Thoracic aorta (tissue), 2 donors: ENCODE measurements around the gene EEPD1. TPM values are rescaled to one million over a fixed set of nuclear protein-coding genes. Genes with fewer than 3 reads are reported as not detected.

Source experiments
- ATAC-seq: fragments of 150-250 bp; one replicate; pipeline ENCODE4 v1.8.0; 2017; ENCODE audit warnings: low read depth; ENCODE audit not compliant: insufficient number of reproducible peaks, low FRiP score
- DNase-seq: peaks from one replicate; pipeline ENCODE4 v3.0.0-alpha.2; 2020; ENCODE audit warnings: low spot score
- H3K27ac ChIP-seq, 2 donors: fragments of 200-600 bp; sonication (generic); 1 replicate in 1 of 2; 2 replicates in 1 of 2; pipeline ENCODE4 v1.5.1; 2016; ENCODE audit warnings: mild to moderate bottlenecking in 2 of 2, moderate library complexity in 2 of 2
- H3K27me3 ChIP-seq: fragments of 200-600 bp; sonication (generic); replicated peaks from 2 replicates; pipeline ENCODE4 v1.6.0; 2016; ENCODE audit warnings: mild to moderate bottlenecking; ENCODE audit not compliant: insufficient read depth
- H3K36me3 ChIP-seq: fragments of 200-600 bp; sonication (generic); one replicate; pipeline ENCODE4 v1.5.1; 2016
- H3K4me1 ChIP-seq, 2 donors: fragments of 200-600 bp; sonication (generic); 1 replicate in 1 of 2; 2 replicates in 1 of 2; pipeline versions ENCODE4 v1.5.1 to v1.6.0; 2016; ENCODE audit warnings: low read depth in 2 of 2, mild to moderate bottlenecking in 1 of 2; ENCODE audit not compliant: control insufficient read depth in 1 of 2
- H3K4me3 ChIP-seq: fragments of 200-600 bp; sonication (generic); 2 replicates; pipeline ENCODE4 v1.5.1; 2016; ENCODE audit warnings: mild to moderate bottlenecking
- H3K9me3 ChIP-seq: fragments of 200-600 bp; sonication (generic); 2 replicates; pipeline ENCODE4 v1.5.1; 2016
- CTCF ChIP-seq: fragments of 200-600 bp; sonication (generic); IDR thresholded peaks from one replicate; pipeline ENCODE4 v1.5.1; 2019; ENCODE audit warnings: antibody characterized with exemption
- total RNA-seq, 2 donors: library from RNA; depleted of rRNA; stranded (reverse); fragments of >200 nt; gene quantifications; one replicate each; pipeline versions ENCODE4 v1.1.0 to v1.2.3, GENCODE V29; 2016

The EEPD1 gene
- total RNA-seq, 2 donors from 2014 or later: 14.6 to 17.4 TPM

DNA sequence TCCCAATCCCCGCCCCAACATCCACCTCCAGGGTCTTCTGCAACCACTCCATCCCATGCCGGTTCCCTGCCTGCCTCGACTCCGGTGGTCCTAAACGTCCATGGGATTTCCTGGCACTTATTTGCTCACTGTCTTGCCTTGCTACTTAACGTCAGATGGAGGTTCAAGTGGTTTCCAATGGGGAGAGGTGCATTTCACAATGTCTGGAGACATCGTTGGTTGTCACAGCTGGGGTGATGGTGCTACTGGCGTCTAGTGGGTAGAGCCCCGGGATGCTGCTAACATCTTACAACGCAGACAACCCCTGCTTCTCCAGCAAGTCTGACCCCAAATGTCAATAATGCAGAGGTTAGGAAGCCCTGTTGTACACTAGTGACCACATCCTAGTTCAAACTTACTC is 153.7 kb downstream of the EEPD1 start:
- no peak for TF ChIP-seq CTCF
- Histone ChIP-seq H3K9me3 (no peaks in the 10 kb centered on the region), H3K4me3 (no peak overlapping the region), H3K4me1 (peaks cover 16 to 37% of the 10 kb centered on the region in 2 donors), H3K27me3 (no peaks in the 10 kb centered on the region), H3K27ac (no peak overlapping the region), H3K36me3 (no peaks in the 10 kb centered on the region)
- DNase-seq (no peak), ATAC-seq (no peak)

- Histone ChIP-seq H3K4me3 (no peak overlapping the region), H3K27ac (no peak overlapping the region), H3K36me3 (no peaks in the 10 kb centered on the region), H3K27me3 (no peaks in the 10 kb centered on the region), H3K4me1 (peaks cover 10 to 24% of the 10 kb centered on the region in 2 donors), H3K9me3 (no peaks in the 10 kb centered on the region)
- DNase-seq (no peak), ATAC-seq (no peak)
- TF ChIP-seq CTCF: no peak
These were observed 155.0 kb downstream of the EEPD1 start for GRCh38 chr7:36308031-36308430.

GRCh38 chr7:36309301-36309700 is 156.2 kb downstream of the EEPD1 start:
- Histone ChIP-seq H3K27ac (no peak overlapping the region), H3K4me1 (peaks cover 2 to 13% of the 10 kb centered on the region in 2 donors), H3K9me3 (no peaks in the 10 kb centered on the region), H3K27me3 (no peaks in the 10 kb centered on the region), H3K36me3 (no peaks in the 10 kb centered on the region), H3K4me3 (no peak overlapping the region)
- no peak for TF ChIP-seq CTCF
- ATAC-seq (no peak), DNase-seq (no peak)

DNA sequence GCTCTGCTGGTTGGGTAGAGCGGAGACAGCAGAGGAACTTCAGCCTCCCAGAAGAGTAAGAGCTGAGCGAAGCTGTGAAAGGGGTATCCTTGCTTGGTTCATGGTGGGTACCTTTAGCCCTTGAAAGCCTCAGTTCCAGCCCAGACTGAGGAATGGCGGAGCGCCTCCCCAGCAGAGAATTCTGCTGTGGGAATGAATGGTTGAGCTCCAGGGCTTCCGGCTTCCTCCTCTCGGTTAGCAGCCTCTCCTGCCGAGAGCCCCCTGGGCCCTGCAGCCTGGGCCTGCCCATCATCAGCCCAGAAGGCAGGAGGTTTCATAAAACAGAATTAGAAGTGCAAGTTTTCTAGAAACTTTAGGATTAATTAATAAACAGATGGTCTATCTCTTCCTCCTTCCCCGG is 156.7 kb downstream of the EEPD1 start:
- H3K27ac ChIP-seq: no peak overlapping the region
- ATAC-seq: no peak
- H3K27me3 ChIP-seq: no peaks in the 10 kb centered on the region
- no peaks in the 10 kb centered on the region for H3K9me3 ChIP-seq
- peaks cover 0 to 9% of the 10 kb centered on the region in 2 donors for H3K4me1 ChIP-seq
- no peak for TF ChIP-seq CTCF
- H3K4me3 ChIP-seq: no peak overlapping the region
- DNase-seq: no peak
- H3K36me3 ChIP-seq: no peaks in the 10 kb centered on the region

GRCh38 chr7:36310897-36311296 is 157.8 kb downstream of the EEPD1 start:
- ATAC-seq (no peak), DNase-seq (no peak)
- H3K4me1 ChIP-seq: no peaks in the 10 kb centered on the region
- H3K27me3 ChIP-seq: no peaks in the 10 kb centered on the region
- no peak for TF ChIP-seq CTCF
- H3K27ac ChIP-seq: no peak overlapping the region
- no peaks in the 10 kb centered on the region for H3K9me3 ChIP-seq
- no peaks in the 10 kb centered on the region for H3K36me3 ChIP-seq
- no peak overlapping the region for H3K4me3 ChIP-seq
